Measurements from ENCODE around the gene PPP5C. TPM values are rescaled to one million over a fixed set of nuclear protein-coding genes. Genes with fewer than 3 reads are reported as not detected.

The PPP5C gene
- total and polyA plus RNA-seq, 2 of the 13 experiments (the other 11 are each of a cell fraction or from before 2014, with no cell fraction given): 41.6 to 67.9 TPM

DNA sequence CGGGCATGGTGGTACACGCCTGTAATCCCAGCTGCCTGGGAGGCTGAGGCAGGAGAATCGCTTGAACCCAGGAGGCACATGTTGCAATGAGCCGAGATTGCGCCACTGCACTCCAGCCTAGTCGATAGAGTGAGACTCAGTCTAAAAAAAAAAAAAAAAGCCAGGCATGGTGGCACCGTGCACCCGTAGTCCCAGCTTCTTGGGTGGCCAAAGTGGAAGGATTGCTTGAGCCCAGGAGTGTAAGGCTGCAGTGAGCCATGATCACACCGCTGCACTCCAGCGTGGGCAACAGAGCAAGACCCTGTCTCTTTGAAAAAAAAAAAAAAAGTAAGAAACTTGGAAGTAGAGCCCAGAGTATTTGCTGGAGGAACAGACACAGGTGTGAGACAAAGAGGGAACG, 38.7 kb downstream of the PPP5C start:
- POLR2A ChIA-PET: no interaction called here
- Histone ChIP-seq H3K27me3 (ENCODE audit: control insufficient read depth in 1 of 2, insufficient read depth in 2 of 2, low read length in 2 of 2) (no peaks in the 10 kb centered on the region), H4K20me1 (ENCODE audit: insufficient read depth, low read length) (no peaks in the 10 kb centered on the region), H3K9ac (ENCODE audit: insufficient read depth, low read depth, low read length) (no peak overlapping the region), H3K27ac (ENCODE audit: extremely low read length, insufficient read depth, low read length) (no peak overlapping the region), H2AFZ (ENCODE audit: low read length) (no peak overlapping the region), H3K9me3 (ENCODE audit: low read length) (no peaks in the 10 kb centered on the region), H3K4me2 (ENCODE audit: low read depth, low read length) (no peak overlapping the region), H3K4me1 (ENCODE audit: insufficient read depth, low read length) (peaks cover 11% of the 10 kb centered on the region), H3K79me2 (ENCODE audit: insufficient read depth, low read length) (no peaks in the 10 kb centered on the region), H3K4me3 (replicated peaks in 1 of 3; ENCODE audit: insufficient read depth in 1 of 3, low read depth in 2 of 3, low read length in 3 of 3) (no peak overlapping the region), H3K36me3 (replicated peaks in 1 of 2; ENCODE audit: control insufficient read depth in 1 of 2, insufficient read depth in 2 of 2, low read length in 2 of 2) (peaks cover 17 to 77% of the 10 kb centered on the region in 2 experiments)
- TF ChIP-seq SETDB1 (CRISPR knock-in tag; IDR thresholded peaks at IDR 0.05; ENCODE audit: borderline replicate concordance) (no peak), ZNF644 (CRISPR knock-in tag; IDR thresholded peaks at IDR 0.05; ENCODE audit: low read depth) (no peak), CEBPB (IDR thresholded peaks at IDR 0.05; ENCODE audit: borderline replicate concordance, low read depth, low read length) (peak; percentile 18; the same call in 1 of the 2 replicates), LCORL (IDR thresholded peaks at IDR 0.05) (no peak), LCORL (CRISPR knock-in tag; IDR thresholded peaks at IDR 0.05) (no peak), ZNF776 (CRISPR knock-in tag; IDR thresholded peaks at IDR 0.05) (no peak)
- BruUV-seq (replicated peaks): no TSS peak
- intact Hi-C loops (cut with micrococcal nuclease; ENCODE audit: unreplicated experiment) (no loop called here), in situ Hi-C loops (cut with HindIII; ENCODE audit: extremely low pct_ligation_motif_present, low pct_unique_long_range_greater_than_20kb) (no loop called here)
- DNase-seq (ENCODE audit: low spot score) (no peak), FAIRE-seq (no peak), ATAC-seq (no peak)
- WGBS (ENCODE audit: low lambda C conversion rate): 92% methylated on average over 11 of the region's 11 CpGs
- CTCF ChIA-PET (ENCODE audit: low intra/inter-chr PET ratio, low total read pairs): interaction anchor here (1.5 kb wide), 1 partner anchor 10 kb away, joined by 5 read pairs; no protein-coding TSS in a partner anchor

DNA sequence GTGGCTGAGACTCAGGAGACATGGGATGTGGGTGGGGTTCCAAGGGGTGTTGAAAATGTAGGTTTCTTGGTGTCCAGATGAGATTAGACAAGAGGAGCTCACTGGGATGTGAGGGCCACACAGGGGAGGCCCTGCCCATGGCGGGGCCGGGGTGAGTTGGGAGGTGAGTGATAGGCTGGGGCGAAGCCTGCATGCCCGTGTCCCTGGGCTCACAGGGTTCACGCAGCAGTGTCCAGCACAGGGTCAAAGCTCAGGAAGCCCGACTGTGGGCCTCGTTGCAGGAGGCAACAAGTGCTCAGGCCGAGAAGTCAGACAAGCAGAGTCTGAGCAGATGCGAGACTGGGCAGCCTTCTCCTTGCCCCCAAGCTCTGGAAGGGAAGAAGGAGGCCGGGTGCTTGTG, 39.3 kb downstream of the PPP5C start:
- no TSS peak for BruUV-seq (replicated peaks)
- TF ChIP-seq GATA4 (IDR thresholded peaks at IDR 0.05; ENCODE audit: borderline replicate concordance, low read depth): no peak
- Histone ChIP-seq H3K4me2 (ENCODE audit: low read depth, low read length) (no peak overlapping the region), H3K36me3 (replicated peaks in 1 of 2; ENCODE audit: control insufficient read depth in 1 of 2, insufficient read depth in 2 of 2, low read length in 2 of 2) (peaks cover 17 to 74% of the 10 kb centered on the region in 2 experiments), H4K20me1 (ENCODE audit: insufficient read depth, low read length) (no peaks in the 10 kb centered on the region), H3K4me1 (ENCODE audit: insufficient read depth, low read length) (peaks cover 11% of the 10 kb centered on the region), H3K27ac (ENCODE audit: extremely low read length, insufficient read depth, low read length) (no peak overlapping the region), H3K4me3 (replicated peaks in 1 of 3; ENCODE audit: insufficient read depth in 1 of 3, low read depth in 2 of 3, low read length in 3 of 3) (no peak overlapping the region), H3K9me3 (ENCODE audit: low read length) (no peaks in the 10 kb centered on the region), H2AFZ (ENCODE audit: low read length) (no peak overlapping the region), H3K27me3 (ENCODE audit: control insufficient read depth in 1 of 2, insufficient read depth in 2 of 2, low read length in 2 of 2) (no peaks in the 10 kb centered on the region), H3K9ac (ENCODE audit: insufficient read depth, low read depth, low read length) (no peak overlapping the region), H3K79me2 (ENCODE audit: insufficient read depth, low read length) (no peaks in the 10 kb centered on the region)
- ChIA-PET POLR2A (no interaction called here), CTCF (ENCODE audit: low intra/inter-chr PET ratio, low total read pairs) (interaction anchor here (1.5 kb wide), 1 partner anchor 10 kb away, joined by 5 read pairs; no protein-coding TSS in a partner anchor)
- WGBS (ENCODE audit: low lambda C conversion rate): 64% methylated on average over 8 of the region's 10 CpGs
- in situ Hi-C loops (cut with HindIII; ENCODE audit: extremely low pct_ligation_motif_present, low pct_unique_long_range_greater_than_20kb): no loop called here
- ATAC-seq: peak; percentile 50
- DNase-seq (ENCODE audit: low spot score): no peak
- intact Hi-C loops (cut with micrococcal nuclease; ENCODE audit: unreplicated experiment): no loop called here
- no peak for FAIRE-seq
